Lower lobe of right lung (tissue), 2 donors: Measurements from ENCODE around the gene CYP27B1. TPM values are rescaled to one million over a fixed set of nuclear protein-coding genes. Genes with fewer than 3 reads are reported as not detected.
A peak's percentile ranks its signal among the peaks of the same experiment; 100 is the strongest.

ENCODE experiments used
- ATAC-seq, 2 donors: fragments of 200-7000 bp; cut with Tn5 transposase; one replicate each; pipeline ENCODE4 v1.9.1; 2020 to 2022; ENCODE audit warnings: mild to moderate bottlenecking in 2 of 2, moderate library complexity in 2 of 2
- DNase-seq: peaks from one replicate; pipeline ENCODE4 v3.0.0-alpha.2; 2020
- H3K27ac ChIP-seq: fragments of 200-600 bp; one replicate; pipeline ENCODE4 v1.8.0; 2022
- H3K27me3 ChIP-seq: fragments of 200-600 bp; one replicate; pipeline ENCODE4 v1.8.0; 2022; ENCODE audit warnings: low read depth
- H3K36me3 ChIP-seq: fragments of 200-600 bp; one replicate; pipeline ENCODE4 v1.8.0; 2022; ENCODE audit warnings: mild to moderate bottlenecking
- H3K4me1 ChIP-seq: fragments of 200-600 bp; one replicate; pipeline ENCODE4 v1.8.0; 2022
- H3K4me3 ChIP-seq: fragments of 200-600 bp; one replicate; pipeline ENCODE4 v1.8.0; 2022; ENCODE audit warnings: mild to moderate bottlenecking
- H3K9me3 ChIP-seq: fragments of 200-600 bp; one replicate; pipeline ENCODE4 v1.8.0; 2022
- intact Hi-C: fragments of 100-400 bp; cut with DNase I; formaldehyde crosslinking; loops from one replicate; pipeline ENCODE4 v1.11.0; 2022
- total RNA-seq: library from RNA; stranded (reverse); fragmentation: NEBNext Ultra II Directional; extraction: Animal tissue kit (Norgen Biotek cat#: 25700); gene quantifications from one replicate; pipeline ENCODE4 v1.2.1, GENCODE V29; 2021
- TF ChIP-seq, protein P1 (sequence below): fragments of 200-600 bp; IDR thresholded peaks from one replicate; pipeline ENCODE4 v1.8.0; 2022; ENCODE audit warnings: antibody characterized with exemption, mild to moderate bottlenecking
- donor health status: DM: no; HTN: yes; CAD: no; lungs with severe emphysema.

The CYP27B1 gene
- total RNA-seq, 1 donor from 2014 or later = 1.1 TPM

GRCh38 chr12:57782608-57783465 is 16.0 kb upstream of the CYP27B1 start, which contains the start of gene TSFM:
TSS of gene TSFM (plus strand) at chr12:57782787. CDS start at chr12:57782802, 15 bp downstream.
- DNase-seq (peak; percentile 98), ATAC-seq (peak; percentile 97 to 98)
- Histone ChIP-seq H3K9me3 (no peaks in the 10 kb centered on the region), H3K27ac (peak within 1 kb of the TSS; percentile 74), H3K36me3 (peaks cover 37% of the 10 kb centered on the region), H3K27me3 (no peaks in the 10 kb centered on the region), H3K4me3 (peak within 1 kb of the TSS; percentile 93), H3K4me1 (peaks cover 35% of the 10 kb centered on the region)
- intact Hi-C loops = no loop called here
- TF ChIP-seq, protein P1, sequence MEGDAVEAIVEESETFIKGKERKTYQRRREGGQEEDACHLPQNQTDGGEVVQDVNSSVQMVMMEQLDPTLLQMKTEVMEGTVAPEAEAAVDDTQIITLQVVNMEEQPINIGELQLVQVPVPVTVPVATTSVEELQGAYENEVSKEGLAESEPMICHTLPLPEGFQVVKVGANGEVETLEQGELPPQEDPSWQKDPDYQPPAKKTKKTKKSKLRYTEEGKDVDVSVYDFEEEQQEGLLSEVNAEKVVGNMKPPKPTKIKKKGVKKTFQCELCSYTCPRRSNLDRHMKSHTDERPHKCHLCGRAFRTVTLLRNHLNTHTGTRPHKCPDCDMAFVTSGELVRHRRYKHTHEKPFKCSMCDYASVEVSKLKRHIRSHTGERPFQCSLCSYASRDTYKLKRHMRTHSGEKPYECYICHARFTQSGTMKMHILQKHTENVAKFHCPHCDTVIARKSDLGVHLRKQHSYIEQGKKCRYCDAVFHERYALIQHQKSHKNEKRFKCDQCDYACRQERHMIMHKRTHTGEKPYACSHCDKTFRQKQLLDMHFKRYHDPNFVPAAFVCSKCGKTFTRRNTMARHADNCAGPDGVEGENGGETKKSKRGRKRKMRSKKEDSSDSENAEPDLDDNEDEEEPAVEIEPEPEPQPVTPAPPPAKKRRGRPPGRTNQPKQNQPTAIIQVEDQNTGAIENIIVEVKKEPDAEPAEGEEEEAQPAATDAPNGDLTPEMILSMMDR = peak; percentile 93

DNA sequence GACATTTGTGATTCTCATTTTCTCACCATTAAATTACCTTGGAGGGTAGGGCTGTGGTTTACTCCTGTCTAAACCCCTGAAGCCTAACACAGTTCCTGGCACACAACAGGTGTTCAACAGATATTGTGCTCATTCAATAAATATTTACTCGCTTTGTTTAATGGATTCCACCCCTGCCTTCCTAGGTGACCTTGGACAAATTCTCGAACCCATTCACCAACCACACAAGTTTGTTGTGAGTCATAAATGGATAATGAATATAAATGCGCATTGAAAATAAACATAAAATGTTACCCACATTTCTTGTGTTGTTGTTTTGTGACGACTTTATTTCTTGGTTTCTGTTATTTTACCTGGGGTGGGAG is 15.3 kb upstream of the CYP27B1 start:
- ATAC-seq (peak in 1 of 2 donors; percentile 7), DNase-seq (no peak)
- Histone ChIP-seq H3K27me3 (no peaks in the 10 kb centered on the region), H3K36me3 (peaks cover 31% of the 10 kb centered on the region), H3K27ac (peak overlapping the region; percentile 74), H3K9me3 (no peaks in the 10 kb centered on the region), H3K4me3 (peak overlapping the region; percentile 93), H3K4me1 (peaks cover 35% of the 10 kb centered on the region)
- TF ChIP-seq, protein P1 = no peak
- intact Hi-C loops = no loop called here

DNA sequence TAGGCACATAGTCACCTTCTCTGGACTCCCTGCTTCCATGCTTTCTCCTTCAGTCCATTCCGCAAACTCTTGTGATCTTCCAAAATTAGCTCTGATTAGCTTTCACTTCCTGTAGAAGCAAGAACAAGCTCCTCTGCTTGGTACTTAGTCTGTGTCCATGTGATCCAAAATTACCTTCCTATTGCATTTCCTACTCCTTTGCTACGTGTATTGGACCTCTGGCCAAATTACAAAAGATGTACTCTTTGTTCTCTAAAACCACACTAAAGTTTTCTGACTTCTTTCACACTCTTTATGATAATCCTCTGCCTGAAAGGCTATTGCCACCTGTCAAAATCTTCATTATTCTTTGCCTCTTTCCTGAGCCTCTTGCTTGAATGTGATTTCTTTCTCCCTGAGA is 14.9 kb upstream of the CYP27B1 start:
- Histone ChIP-seq H3K27me3 (no peaks in the 10 kb centered on the region), H3K27ac (peak overlapping the region; percentile 74), H3K9me3 (no peaks in the 10 kb centered on the region), H3K4me1 (peaks cover 35% of the 10 kb centered on the region), H3K4me3 (no peak overlapping the region), H3K36me3 (peaks cover 27% of the 10 kb centered on the region)
- TF ChIP-seq, protein P1 = no peak
- ATAC-seq = no peak
- intact Hi-C loops = no loop called here
- no peak for DNase-seq

GRCh38 chr12:57781244-57781643 is 14.4 kb upstream of the CYP27B1 start:
- DNase-seq = no peak
- intact Hi-C loops = no loop called here
- no peaks in the 10 kb centered on the region for H3K9me3 ChIP-seq
- peak overlapping the region; percentile 74 for H3K27ac ChIP-seq
- no peak overlapping the region for H3K4me3 ChIP-seq
- ATAC-seq = no peak
- peaks cover 35% of the 10 kb centered on the region for H3K4me1 ChIP-seq
- no peaks in the 10 kb centered on the region for H3K27me3 ChIP-seq
- H3K36me3 ChIP-seq = peaks cover 21% of the 10 kb centered on the region
- TF ChIP-seq, protein P1 = no peak

DNA sequence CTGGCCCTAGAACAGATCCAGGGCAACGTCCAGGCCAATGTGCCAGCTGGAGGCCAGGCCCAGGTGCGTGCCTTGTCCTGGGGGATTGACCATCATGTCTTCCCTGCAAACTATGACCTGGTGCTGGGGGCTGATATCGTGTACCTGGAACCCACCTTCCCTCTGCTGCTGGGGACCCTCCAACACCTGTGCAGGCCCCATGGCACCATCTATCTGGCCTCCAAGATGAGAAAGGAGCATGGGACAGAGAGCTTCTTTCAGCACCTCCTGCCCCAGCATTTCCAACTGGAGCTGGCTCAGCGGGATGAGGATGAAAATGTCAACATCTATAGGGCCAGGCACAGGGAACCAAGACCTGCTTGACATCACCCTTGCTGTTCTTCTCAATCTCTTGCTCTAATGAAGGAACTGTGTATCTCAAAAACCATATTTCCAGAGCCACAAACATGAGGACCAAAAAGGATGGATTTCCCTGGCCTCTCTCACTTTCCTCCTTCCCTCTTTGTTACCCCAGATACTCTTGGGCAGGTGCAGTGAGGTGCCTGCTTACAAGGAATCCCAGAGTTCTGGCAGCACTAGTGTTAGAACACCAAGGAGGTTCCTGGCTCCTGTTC is 13.5 kb upstream of the CYP27B1 start:
- ATAC-seq (no peak), DNase-seq (no peak)
- TF ChIP-seq, protein P1 = no peak
- H3K4me1 ChIP-seq = peaks cover 35% of the 10 kb centered on the region
- no peak overlapping the region for H3K4me3 ChIP-seq
- H3K9me3 ChIP-seq = no peaks in the 10 kb centered on the region
- H3K27ac ChIP-seq = no peak overlapping the region
- intact Hi-C loops = no loop called here
- peaks cover 21% of the 10 kb centered on the region for H3K36me3 ChIP-seq
- no peaks in the 10 kb centered on the region for H3K27me3 ChIP-seq
